ENCODE results near the gene TTLL13.

Gene TTLL13

DNA sequence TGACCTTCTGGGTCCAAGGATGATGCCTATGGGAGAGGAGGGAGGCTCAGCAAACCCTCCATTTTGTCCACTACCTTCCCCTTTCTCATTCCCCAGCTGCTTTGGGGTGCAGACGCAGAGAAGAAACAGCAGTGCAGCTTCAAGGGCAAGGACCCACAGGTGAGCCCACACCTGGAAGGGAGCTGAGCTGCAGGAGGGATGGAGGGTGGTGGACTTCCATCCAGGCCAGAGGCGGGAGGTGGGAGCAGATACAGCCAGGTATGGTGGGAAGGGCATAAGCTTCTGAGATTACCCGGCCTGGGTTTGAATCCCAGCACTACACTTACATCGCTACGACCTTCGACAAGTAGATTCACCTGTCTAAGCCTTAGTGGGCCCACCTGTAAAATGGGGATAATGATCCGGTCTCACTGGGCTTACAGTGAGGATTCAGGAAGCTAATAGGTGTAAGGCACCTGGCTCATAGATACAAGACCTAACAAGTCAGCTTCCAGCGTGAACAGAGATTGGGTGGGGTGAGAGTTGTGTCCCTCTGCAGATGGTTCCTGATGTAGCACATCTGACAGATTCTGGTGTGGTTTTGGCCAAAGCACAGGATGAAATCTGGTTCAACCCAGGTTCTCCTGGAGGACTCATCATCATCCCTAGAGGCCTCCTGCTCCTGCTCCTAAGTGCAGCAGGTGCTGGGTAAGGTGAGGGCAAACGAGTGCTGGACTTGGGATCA lies 31.5 kb upstream of the TTLL13 start:
- DNase-seq (ENCODE audit: low read depth) = no peak

DNA sequence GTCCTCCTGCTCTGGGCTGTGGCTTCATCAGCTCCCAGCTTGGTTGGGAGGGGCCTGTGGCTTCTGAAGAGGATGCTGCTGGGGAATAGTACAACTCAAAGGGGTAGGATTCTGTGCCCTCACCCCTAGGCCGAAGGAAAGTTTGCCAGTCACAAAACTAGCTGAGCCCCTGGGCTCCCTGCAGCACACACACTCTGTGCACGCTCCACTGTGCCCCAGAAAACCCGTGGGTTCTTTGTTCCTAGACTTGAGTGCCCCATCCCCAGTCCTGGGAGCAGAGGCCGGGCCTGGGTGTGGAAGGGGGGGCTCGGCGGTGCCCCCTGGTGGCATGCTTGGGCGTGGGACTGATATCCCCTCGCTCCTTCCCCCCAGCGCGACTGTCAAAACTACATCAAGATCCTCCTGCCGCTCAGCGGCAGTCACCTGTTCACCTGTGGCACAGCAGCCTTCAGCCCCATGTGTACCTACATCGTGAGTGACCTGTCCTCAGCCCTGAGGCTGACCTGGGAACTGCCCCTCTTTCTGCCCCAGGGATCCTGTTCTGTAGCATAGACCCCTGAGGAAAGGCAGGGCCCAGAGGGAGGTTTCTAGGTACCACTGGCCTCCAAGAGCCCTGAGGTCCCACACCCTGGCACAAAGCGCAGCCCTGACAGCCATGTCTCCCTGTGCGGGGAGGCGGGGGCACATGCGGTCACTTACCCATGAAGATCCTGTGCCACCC lies 29.8 kb upstream of the TTLL13 start:
- DNase-seq (ENCODE audit: low read depth) = peak; percentile 41

DNA sequence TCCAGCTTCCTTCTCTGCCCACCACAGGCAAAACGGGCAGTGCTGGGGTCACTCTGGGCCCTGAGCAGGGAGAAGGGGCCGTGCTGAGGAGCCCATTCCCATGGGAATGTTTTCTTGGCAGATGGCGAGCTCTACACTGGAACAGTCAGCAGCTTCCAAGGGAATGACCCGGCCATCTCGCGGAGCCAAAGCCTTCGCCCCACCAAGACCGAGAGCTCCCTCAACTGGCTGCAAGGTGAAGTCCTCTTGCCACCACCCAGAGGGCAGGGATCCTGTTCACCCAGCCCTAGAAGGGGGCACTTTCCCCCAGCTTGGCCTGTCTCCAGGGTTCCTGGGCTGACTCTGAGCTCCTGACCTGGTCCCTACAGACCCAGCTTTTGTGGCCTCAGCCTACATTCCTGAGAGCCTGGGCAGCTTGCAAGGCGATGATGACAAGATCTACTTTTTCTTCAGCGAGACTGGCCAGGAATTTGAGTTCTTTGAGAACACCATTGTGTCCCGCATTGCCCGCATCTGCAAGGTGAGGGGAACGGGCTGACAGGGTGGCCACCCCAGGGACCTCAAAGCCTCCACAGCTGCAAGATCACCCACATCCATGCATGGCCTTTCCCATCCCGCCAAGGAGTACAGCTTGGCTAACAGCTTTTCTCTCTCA lies 28.0 kb upstream of the TTLL13 start:
- DNase-seq (ENCODE audit: low read depth) = no peak

DNA sequence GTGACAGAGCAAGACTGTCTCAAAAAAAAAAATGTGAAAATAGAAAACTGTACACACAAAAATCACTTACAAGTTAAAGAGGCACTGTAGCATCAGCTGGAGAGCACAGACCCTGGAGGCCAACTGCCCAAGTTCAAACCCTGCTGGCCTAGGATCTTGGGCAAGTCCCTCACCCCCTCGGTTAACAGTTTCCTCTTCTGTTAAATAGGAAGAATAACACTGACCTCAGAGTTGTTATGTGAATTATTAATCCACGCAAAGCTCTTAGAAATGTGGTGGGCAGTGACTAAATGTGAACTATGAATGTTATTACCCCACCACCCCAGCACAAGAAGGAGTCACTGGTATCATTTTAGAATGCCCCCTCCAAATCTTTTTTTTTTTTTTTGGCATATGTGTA lies 26.8 kb upstream of the TTLL13 start:
- DNase-seq (ENCODE audit: low read depth) = no peak

DNA sequence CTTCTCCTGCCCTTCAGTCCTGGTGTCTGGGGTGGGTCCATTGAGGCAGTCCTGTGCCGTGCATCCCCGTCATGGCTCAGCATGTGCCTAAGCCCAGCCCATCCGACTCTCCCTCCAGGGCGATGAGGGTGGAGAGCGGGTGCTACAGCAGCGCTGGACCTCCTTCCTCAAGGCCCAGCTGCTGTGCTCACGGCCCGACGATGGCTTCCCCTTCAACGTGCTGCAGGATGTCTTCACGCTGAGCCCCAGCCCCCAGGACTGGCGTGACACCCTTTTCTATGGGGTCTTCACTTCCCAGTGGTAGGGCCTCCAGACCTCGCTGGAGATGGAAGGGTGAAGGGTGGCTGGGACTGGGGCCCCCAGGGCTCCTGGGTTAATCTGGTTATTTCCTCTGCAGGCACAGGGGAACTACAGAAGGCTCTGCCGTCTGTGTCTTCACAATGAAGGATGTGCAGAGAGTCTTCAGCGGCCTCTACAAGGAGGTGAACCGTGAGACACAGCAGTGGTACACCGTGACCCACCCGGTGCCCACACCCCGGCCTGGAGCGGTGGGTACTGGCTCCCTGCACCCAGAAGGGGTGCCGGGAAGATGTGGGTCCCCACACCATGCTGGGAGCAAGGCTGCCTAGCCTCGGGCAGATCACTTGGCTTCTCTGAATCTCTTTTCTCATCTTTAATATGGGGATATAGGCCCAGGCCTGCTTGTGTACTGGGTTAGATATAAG lies 25.8 kb upstream of the TTLL13 start:
- DNase-seq (ENCODE audit: low read depth) = no peak

DNA sequence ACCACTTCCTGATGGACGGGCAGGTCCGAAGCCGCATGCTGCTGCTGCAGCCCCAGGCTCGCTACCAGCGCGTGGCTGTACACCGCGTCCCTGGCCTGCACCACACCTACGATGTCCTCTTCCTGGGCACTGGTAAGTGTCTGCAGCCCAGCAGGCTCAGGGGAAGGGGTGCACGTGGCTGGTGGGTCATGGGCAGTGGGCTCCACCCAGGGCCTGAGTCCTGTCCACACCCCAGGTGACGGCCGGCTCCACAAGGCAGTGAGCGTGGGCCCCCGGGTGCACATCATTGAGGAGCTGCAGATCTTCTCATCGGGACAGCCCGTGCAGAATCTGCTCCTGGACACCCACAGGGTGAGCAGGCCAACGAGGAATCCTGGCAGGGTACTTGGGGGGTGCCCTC lies 24.3 kb upstream of the TTLL13 start:
- DNase-seq (ENCODE audit: low read depth) = no peak

DNA sequence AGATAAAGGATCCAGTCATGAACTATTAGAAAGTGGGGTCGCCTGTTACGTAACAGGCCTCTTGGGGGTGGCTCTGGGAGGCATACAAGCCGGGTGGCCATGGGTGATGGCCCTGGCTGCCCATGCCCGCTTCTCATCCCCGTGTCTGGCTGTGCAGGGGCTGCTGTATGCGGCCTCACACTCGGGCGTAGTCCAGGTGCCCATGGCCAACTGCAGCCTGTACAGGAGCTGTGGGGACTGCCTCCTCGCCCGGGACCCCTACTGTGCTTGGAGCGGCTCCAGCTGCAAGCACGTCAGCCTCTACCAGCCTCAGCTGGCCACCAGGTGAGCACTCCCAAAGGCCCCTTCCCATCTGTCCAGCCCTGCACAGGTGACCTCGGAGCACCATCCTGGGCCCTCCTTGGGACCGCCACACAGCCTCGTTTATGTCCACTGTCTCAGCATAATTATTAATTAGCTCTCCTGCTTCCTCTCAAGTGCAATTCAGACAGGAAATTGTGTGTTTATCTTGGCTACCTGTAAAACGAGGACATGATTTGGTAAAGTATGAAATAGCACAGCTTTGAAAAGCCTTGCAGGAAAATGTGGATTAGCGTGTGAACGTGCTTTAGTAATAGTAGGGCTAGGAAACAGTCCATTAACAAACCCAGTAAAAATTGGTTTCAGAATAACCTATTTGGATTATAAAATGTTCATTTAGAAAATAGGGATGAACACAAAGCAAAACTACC lies 23.7 kb upstream of the TTLL13 start:
- DNase-seq (ENCODE audit: low read depth) = no peak

DNA sequence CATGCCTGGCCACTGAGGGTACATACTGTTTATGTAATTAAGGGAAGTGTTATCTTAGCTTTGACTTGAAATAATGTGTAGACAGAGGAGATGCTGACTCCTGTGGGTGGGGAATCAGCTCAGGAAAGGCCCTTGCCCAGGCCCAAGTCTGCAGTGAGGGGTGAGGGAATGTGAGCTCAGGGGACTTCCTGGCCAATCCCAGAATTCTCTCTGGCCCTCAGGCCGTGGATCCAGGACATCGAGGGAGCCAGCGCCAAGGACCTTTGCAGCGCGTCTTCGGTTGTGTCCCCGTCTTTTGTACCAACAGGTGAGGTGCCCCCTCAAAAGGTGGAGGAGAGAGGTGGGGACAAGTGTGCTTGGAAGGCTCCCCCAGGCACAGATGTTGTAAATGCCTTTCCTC lies 22.0 kb upstream of the TTLL13 start:
- DNase-seq (ENCODE audit: low read depth) = no peak

DNA sequence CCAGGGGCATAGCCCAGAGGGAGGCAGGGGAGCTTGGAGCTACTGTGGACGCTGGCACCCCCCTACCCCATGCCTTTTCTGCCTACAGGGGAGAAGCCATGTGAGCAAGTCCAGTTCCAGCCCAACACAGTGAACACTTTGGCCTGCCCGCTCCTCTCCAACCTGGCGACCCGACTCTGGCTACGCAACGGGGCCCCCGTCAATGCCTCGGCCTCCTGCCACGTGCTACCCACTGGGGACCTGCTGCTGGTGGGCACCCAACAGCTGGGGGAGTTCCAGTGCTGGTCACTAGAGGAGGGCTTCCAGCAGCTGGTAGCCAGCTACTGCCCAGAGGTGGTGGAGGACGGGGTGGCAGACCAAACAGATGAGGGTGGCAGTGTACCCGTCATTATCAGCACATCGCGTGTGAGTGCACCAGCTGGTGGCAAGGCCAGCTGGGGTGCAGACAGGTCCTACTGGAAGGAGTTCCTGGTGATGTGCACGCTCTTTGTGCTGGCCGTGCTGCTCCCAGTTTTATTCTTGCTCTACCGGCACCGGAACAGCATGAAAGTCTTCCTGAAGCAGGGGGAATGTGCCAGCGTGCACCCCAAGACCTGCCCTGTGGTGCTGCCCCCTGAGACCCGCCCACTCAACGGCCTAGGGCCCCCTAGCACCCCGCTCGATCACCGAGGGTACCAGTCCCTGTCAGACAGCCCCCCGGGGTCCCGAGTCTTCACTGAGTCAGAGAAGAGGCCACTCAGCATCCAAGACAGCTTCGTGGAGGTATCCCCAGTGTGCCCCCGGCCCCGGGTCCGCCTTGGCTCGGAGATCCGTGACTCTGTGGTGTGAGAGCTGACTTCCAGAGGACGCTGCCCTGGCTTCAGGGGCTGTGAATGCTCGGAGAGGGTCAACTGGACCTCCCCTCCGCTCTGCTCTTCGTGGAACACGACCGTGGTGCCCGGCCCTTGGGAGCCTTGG lies 21.3 kb upstream of the TTLL13 start:
- DNase-seq (ENCODE audit: low read depth) = no peak

DNA sequence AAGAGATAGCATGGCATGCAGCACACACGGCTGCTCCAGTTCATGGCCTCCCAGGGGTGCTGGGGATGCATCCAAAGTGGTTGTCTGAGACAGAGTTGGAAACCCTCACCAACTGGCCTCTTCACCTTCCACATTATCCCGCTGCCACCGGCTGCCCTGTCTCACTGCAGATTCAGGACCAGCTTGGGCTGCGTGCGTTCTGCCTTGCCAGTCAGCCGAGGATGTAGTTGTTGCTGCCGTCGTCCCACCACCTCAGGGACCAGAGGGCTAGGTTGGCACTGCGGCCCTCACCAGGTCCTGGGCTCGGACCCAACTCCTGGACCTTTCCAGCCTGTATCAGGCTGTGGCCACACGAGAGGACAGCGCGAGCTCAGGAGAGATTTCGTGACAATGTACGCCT lies 20.4 kb upstream of the TTLL13 start:
- no peak for DNase-seq (ENCODE audit: low read depth)

DNA sequence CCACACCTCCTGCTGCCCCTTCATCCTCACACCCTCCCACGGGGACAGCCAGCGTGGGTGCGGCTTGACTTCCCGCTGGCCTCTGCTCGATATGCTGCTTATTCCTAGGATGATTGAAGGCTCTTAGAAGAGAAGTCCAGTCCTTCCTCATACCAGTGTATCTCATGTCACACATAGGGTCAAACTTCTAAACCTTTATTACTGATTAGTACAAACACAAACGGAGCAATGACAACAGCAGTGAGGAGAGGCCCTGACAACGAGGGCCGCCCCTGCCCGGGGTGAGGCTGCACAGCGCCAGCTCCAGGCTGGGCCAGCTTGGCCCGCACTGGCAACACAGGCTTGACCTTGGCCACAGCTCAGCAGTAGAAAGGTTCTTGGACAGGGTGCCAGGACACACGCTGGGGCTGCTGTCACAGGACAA lies 19.3 kb upstream of the TTLL13 start:
- DNase-seq (ENCODE audit: low read depth) = no peak

DNA sequence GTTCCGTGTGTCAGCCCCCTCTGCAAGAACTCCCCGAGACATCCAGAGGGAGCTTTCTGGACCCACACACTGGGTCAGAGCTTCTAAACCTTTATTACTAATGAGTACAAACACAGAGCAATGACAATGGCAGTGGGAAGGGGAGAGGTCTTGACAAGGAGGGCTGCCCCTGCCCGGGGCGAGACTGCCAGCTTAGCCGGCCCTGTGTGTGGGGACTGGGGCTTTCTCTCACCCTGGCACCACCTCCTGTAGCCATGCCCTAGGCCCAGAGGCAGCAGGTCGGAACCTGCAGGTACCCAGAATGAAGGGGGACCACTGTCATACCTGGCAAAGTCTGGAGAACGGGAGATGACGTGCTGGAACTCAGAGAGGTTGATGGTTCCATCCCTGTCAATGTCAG lies 18.7 kb upstream of the TTLL13 start:
- no peak for DNase-seq (ENCODE audit: low read depth)

DNA sequence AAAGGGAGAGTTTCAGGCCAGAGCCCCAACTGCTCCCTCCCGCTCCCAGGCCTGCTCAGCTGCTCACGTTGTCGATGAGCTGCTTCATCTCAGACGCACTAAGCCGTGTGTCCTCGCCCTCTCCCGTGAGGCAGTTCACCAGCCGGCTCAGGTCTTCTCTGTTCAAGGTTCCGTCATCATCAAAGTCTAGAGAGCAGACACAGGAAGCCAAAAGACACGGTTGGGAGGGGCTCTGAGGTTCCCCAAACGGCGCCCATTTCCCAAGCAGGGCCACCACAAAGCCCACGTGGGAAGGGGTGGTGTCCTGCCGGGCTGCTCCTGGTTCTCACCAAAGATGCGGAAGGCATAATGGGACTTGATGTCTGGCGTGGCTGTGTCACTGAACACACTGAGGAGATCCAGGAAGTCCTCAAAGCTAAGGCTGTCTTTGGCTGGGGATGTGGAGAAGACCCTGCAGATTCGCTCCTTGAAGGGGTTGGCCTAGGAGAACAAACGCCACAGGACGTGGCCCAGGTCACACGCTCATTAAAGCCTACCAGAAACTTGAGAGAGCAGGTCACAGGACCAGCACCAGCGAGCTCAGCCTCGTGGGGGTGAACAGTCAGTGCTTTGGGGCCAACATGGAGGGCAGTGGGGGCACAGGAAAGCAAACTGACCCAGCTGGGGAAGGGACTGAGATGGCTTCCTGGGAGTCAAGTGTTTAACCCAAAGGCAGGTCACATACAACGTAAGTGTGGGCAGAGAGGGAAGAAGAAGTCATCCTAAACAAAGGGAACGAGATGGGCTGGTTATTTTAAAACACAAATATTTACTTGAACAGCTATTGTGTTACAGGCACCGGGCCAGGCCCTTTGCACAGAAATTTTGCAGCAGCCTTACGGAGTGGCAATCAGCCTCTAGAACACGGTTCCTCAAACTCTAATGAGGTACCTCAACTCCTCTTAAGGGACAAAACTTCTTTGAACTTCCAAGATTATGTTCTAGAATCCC lies 18.0 kb upstream of the TTLL13 start:
- DNase-seq (ENCODE audit: low read depth) = peak; percentile 20

DNA sequence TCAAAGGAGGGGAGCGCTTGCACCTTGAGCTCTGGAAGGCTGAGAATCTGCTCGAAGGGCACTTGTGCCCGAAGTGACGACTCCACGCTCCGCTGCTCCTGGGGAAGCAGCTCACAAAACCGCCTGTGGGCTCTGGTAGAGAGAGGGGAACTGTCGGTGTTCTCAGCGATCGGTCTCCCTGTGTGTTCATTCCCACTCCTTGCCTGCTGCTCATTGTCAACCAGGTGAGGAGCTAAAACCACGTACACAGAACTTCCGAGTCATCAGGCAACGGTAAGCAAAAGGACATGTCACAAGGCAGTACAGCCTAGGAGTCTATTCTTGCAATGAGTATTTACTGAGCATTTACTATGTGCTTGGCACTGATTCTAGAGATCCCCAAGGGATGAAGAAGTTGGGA lies 17.2 kb upstream of the TTLL13 start:
- no peak for DNase-seq (ENCODE audit: low read depth)

DNA sequence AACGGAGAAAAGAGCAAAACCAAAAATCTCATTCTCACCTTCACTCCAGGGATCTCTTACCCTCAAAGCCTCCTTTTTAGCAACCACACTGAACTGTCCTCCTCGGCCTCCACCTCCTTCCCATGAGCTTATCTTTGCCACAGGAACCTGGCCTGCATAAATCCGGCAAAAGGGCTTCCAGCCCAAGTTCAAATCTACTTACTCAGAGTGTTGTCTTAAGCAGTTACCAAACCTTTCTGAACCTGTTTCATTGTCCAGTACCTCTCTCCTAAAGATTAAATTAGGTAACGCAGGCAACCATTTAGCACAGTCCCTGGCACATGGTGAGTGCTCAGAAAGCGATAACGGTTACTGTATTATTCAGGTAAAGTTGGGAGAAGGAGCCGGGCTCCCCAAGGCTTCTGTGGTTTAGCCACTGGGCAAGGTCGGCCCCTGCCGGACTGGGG lies 16.4 kb upstream of the TTLL13 start:
- DNase-seq (ENCODE audit: low read depth) = no peak

DNA sequence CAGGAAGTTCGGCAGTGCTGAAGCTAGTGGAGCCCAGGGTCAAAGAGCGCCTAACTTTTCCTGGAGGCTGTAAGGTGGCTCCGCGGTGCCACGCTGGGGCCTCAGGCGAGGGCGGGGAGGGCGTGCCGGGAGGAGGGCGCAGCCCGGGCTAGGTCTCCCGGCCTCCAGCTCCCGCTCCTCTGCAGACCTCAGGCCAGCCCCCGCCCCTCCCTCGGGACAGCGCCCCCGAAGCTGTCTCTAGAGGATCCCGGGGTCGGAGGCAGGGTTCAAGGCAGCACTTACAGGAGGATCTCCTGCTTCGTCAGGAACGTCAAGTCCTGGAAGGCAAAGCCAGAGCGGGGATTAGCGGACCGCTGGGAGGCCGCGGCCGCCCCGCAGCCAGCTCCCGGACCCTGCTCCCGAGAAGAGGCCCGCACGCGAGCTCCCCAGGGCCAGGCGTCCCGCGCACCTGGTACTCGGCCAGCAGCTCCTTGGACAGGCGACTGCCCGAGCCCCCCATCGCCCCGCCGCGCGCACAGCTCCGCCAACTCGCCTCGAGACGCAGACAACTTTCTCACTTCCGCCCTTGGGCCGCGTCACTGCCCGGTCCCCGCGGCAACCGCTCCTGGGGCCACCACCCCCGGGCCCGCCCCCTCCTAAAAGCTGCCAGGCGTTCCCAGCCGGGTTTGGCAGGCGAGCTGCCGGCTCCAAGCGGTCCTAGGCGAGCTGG lies 15.8 kb upstream of the TTLL13 start, which contains the start of gene CIB1:
Gene CIB1 (minus strand): TSS at position 555 of the 709 bp plus-strand sequence. CDS start 56 bp downstream, at position 499.
- peak; percentile 23 for DNase-seq (ENCODE audit: low read depth)

DNA sequence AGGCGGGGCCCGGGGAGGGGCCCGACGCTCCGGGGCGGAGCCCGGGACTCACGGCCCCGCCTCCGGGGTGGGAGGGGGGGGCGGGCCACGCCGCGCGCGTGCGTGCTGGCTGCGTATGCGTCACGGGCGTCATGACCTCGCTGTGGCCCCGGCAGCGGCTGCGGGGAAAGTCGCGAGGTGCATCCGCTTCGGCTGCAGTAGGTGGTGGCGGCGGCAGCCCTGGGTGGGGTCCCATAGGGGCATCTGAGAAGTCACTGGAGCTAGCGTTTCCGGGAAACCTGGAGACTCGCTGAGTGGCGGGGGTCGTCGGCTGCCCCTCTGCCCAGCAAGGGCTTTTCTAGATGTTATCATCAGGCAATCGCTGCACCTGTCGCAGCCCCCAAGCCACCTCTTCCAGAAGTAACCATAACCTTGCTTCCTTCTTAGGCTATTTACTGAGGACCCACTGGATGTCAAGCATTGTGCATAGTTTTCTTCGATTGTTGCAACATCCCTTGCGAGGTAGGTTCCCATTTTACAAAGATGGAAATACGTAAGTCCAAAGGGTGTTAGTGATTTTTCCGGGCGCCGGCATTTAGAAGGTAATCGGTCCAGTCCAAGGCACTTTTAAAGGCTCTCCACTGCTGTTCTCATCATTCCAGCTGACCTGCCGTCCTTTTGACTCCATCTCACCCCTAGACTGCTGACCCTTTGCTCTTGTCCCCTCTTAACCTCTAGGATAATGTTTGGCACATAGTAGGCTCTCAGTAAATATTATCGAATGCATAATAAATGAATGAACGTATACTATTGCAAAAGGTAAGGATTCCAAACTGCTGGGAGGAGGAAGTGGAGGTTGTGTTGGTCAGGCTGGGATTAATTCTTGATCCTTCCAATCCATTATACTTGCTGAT lies 15.0 kb upstream of the TTLL13 start, which contains the start of gene GDPGP1:
Gene GDPGP1 (plus strand): TSS at position 114 of the 893 bp plus-strand sequence. CDS start 6,700 bp downstream, outside the sequence.
- DNase-seq (ENCODE audit: low read depth) = peak; percentile 89

All from stimulated activated CD8-positive, alpha-beta memory T cell treated with anti-CD3 and anti-CD28 coated beads, Interleukin-15, amount 100 ng/mL, for 24 hours (primary cell).